ENCODE measurements around the gene GSG1L. TPM values are rescaled to one million over a fixed set of nuclear protein-coding genes. Genes with fewer than 3 reads are reported as not detected.
A peak's percentile ranks its signal among the peaks of the same experiment; 100 is the strongest.

GSG1L gene
- total and polyA plus RNA-seq, 4 donors, result not detected

DNA sequence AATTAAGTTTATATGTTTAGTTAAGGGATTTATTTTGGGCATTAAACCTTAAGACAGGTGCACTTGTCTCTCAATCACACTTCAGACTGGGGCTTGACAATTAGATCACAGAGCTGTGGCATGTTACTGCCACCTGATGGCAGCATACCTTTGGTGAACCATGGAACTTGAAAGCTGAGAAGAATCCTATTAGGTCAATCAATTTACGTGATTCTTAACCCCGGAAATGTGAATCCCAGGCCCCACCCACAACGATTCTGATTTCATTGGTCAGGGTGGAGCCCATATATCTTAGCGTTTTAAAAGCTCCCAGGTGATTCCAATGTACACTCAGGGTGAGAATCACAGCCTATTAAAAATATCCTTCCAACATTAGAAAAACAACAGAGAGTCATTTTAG lies 91.0 kb downstream of the GSG1L start:
- Histone ChIP-seq H3K9ac (ENCODE audit: low read depth in 1 of 2, low read length in 2 of 2) (no peak overlapping the region), H3K27ac (ENCODE audit: low read depth in 1 of 2, low read length in 2 of 2) (no peak overlapping the region), H3K9me3 (ENCODE audit: control insufficient read depth in 4 of 4, low read length in 3 of 4) (no peaks in the 10 kb centered on the region), H3K4me1 (ENCODE audit: control insufficient read depth in 4 of 4, insufficient read depth in 4 of 4, low read length in 3 of 4) (no peaks in the 10 kb centered on the region), H3K36me3 (ENCODE audit: control insufficient read depth in 4 of 4, insufficient read depth in 3 of 4, low read depth in 1 of 4, low read length in 3 of 4) (no peaks in the 10 kb centered on the region), H3K27me3 (ENCODE audit: control insufficient read depth in 4 of 4, insufficient read depth in 4 of 4, low read length in 3 of 4) (no peaks in the 10 kb centered on the region), H3K4me3 (ENCODE audit: low read depth in 1 of 3, low read length in 3 of 3) (no peak overlapping the region)
- under 1% methylated on average over 4 of the region's 4 CpGs for WGBS
- TF ChIP-seq, protein P1, sequence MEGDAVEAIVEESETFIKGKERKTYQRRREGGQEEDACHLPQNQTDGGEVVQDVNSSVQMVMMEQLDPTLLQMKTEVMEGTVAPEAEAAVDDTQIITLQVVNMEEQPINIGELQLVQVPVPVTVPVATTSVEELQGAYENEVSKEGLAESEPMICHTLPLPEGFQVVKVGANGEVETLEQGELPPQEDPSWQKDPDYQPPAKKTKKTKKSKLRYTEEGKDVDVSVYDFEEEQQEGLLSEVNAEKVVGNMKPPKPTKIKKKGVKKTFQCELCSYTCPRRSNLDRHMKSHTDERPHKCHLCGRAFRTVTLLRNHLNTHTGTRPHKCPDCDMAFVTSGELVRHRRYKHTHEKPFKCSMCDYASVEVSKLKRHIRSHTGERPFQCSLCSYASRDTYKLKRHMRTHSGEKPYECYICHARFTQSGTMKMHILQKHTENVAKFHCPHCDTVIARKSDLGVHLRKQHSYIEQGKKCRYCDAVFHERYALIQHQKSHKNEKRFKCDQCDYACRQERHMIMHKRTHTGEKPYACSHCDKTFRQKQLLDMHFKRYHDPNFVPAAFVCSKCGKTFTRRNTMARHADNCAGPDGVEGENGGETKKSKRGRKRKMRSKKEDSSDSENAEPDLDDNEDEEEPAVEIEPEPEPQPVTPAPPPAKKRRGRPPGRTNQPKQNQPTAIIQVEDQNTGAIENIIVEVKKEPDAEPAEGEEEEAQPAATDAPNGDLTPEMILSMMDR (IDR thresholded peaks at IDR 0.05; ENCODE audit: low read depth, low read length, missing input control), result peak; percentile 58
- TF ChIP-seq SP1 (IDR thresholded peaks at IDR 0.05) (no peak), HNF4G (IDR thresholded peaks at IDR 0.05) (no peak), RAD21 (IDR thresholded peaks at IDR 0.05) (peak; percentile 73 to 80)
- DNase-seq (ENCODE audit: low spot score), result no peak

DNA sequence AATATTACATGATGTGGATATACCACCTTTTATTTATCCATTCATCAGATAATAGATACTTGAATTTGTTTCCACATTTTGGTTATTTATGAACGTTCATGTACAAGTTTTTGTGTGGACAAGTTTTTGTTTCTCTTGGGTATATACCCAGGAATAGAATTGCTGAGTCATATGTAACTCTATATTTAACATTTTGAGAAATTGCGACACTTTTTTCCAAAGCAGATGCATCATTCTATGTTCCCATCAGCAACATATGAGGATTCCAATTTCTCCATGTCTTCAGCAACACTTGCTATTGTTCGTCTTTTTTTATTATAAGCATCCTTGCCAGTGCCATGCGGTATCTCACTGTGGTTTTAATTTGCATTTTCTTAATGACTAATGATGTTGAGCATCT lies 93.9 kb downstream of the GSG1L start:
- TF ChIP-seq RXRA (IDR thresholded peaks at IDR 0.05), result no peak
- TF ChIP-seq, protein P2, sequence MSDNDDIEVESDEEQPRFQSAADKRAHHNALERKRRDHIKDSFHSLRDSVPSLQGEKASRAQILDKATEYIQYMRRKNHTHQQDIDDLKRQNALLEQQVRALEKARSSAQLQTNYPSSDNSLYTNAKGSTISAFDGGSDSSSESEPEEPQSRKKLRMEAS (IDR thresholded peaks at IDR 0.05), result no peak
- TF ChIP-seq YY1 (IDR thresholded peaks at IDR 0.05), result no peak
- no peak for TF ChIP-seq HNF4G (IDR thresholded peaks at IDR 0.05)
- no peak for TF ChIP-seq SP1 (IDR thresholded peaks at IDR 0.05)
- TF ChIP-seq GABPA (IDR thresholded peaks at IDR 0.05 in 1 of 2, conservative IDR thresholded peaks at IDR 0.05 in 1 of 2), result no peak
- no peak for TF ChIP-seq TAF1 (conservative IDR thresholded peaks at IDR 0.05)
- TF ChIP-seq JUND (IDR thresholded peaks at IDR 0.05), result no peak
- TF ChIP-seq EGR1 (IDR thresholded peaks at IDR 0.05; ENCODE audit: low read depth in 2 of 2), result no peak
- TF ChIP-seq, protein P3, sequence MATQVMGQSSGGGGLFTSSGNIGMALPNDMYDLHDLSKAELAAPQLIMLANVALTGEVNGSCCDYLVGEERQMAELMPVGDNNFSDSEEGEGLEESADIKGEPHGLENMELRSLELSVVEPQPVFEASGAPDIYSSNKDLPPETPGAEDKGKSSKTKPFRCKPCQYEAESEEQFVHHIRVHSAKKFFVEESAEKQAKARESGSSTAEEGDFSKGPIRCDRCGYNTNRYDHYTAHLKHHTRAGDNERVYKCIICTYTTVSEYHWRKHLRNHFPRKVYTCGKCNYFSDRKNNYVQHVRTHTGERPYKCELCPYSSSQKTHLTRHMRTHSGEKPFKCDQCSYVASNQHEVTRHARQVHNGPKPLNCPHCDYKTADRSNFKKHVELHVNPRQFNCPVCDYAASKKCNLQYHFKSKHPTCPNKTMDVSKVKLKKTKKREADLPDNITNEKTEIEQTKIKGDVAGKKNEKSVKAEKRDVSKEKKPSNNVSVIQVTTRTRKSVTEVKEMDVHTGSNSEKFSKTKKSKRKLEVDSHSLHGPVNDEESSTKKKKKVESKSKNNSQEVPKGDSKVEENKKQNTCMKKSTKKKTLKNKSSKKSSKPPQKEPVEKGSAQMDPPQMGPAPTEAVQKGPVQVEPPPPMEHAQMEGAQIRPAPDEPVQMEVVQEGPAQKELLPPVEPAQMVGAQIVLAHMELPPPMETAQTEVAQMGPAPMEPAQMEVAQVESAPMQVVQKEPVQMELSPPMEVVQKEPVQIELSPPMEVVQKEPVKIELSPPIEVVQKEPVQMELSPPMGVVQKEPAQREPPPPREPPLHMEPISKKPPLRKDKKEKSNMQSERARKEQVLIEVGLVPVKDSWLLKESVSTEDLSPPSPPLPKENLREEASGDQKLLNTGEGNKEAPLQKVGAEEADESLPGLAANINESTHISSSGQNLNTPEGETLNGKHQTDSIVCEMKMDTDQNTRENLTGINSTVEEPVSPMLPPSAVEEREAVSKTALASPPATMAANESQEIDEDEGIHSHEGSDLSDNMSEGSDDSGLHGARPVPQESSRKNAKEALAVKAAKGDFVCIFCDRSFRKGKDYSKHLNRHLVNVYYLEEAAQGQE (IDR thresholded peaks at IDR 0.05), result no peak
- no peak for TF ChIP-seq NR2F2 (IDR thresholded peaks at IDR 0.05)
- TF ChIP-seq FOXA1 (IDR thresholded peaks at IDR 0.05), result no peak
- TF ChIP-seq, protein P4, sequence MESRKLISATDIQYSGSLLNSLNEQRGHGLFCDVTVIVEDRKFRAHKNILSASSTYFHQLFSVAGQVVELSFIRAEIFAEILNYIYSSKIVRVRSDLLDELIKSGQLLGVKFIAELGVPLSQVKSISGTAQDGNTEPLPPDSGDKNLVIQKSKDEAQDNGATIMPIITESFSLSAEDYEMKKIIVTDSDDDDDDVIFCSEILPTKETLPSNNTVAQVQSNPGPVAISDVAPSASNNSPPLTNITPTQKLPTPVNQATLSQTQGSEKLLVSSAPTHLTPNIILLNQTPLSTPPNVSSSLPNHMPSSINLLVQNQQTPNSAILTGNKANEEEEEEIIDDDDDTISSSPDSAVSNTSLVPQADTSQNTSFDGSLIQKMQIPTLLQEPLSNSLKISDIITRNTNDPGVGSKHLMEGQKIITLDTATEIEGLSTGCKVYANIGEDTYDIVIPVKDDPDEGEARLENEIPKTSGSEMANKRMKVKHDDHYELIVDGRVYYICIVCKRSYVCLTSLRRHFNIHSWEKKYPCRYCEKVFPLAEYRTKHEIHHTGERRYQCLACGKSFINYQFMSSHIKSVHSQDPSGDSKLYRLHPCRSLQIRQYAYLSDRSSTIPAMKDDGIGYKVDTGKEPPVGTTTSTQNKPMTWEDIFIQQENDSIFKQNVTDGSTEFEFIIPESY (IDR thresholded peaks at IDR 0.05), result no peak
- TF ChIP-seq RAD21 (IDR thresholded peaks at IDR 0.05), result no peak
- TF ChIP-seq, protein P1 (IDR thresholded peaks at IDR 0.05; ENCODE audit: low read depth, low read length, missing input control), result no peak
- no peak for TF ChIP-seq FOXA2 (IDR thresholded peaks at IDR 0.05)
- TF ChIP-seq, protein P5, sequence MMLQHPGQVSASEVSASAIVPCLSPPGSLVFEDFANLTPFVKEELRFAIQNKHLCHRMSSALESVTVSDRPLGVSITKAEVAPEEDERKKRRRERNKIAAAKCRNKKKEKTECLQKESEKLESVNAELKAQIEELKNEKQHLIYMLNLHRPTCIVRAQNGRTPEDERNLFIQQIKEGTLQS (IDR thresholded peaks at IDR 0.05), result no peak
- TF ChIP-seq HNF4A (conservative IDR thresholded peaks at IDR 0.05), result no peak
- WGBS, result 68% methylated on average over 4 of the region's 4 CpGs

More for the DNA sequence above, 93.9 kb downstream of the GSG1L start:
- DNase-seq (ENCODE audit: low spot score), result no peak
- no peaks in the 10 kb centered on the region for H3K36me3 ChIP-seq (ENCODE audit: control insufficient read depth in 4 of 4, insufficient read depth in 3 of 4, low read depth in 1 of 4, low read length in 3 of 4)
- H3K4me3 ChIP-seq (ENCODE audit: low read depth in 1 of 3, low read length in 3 of 3), result no peak overlapping the region
- no peak overlapping the region for H3K9ac ChIP-seq (ENCODE audit: low read depth in 1 of 2, low read length in 2 of 2)
- no peaks in the 10 kb centered on the region for H3K27me3 ChIP-seq (ENCODE audit: control insufficient read depth in 4 of 4, insufficient read depth in 4 of 4, low read length in 3 of 4)
- H3K27ac ChIP-seq (ENCODE audit: low read depth in 1 of 2, low read length in 2 of 2), result no peak overlapping the region
- no peaks in the 10 kb centered on the region for H3K9me3 ChIP-seq (ENCODE audit: control insufficient read depth in 4 of 4, low read length in 3 of 4)
- H3K4me1 ChIP-seq (ENCODE audit: control insufficient read depth in 4 of 4, insufficient read depth in 4 of 4, low read length in 3 of 4), result no peaks in the 10 kb centered on the region
